GM12892 (cell line): ENCODE data around the gene PARD3.
"Not testable (repeated sequence)": the region's sequence is repeated elsewhere in the genome, so short reads cannot be mapped to it uniquely, and the experiment has no call there.

ENCODE experiments used
- DNase-seq: peaks from one replicate; pipeline ENCODE4 v3.0.0; 2011; ENCODE audit not compliant: insufficient read length
- FAIRE-seq: peaks from 2 replicates; lab custom pipeline; 2011; peaks lifted over from hg19 to GRCh38; lab: Jason Lieb, UNC
- POLR2A ChIP-seq: IDR thresholded peaks from 2 replicates; pipeline ENCODE4 v1.6.1; 2011; ENCODE audit warnings: low read depth, low read length, control low read depth
- POLR2AphosphoS5 ChIP-seq: IDR thresholded peaks from 2 replicates; pipeline ENCODE4 v1.6.1; 2011; ENCODE audit warnings: low read depth, low read length, control low read depth
- TAF1 ChIP-seq: IDR thresholded peaks from 2 replicates; pipeline ENCODE4 v1.6.1; 2011; ENCODE audit warnings: low read depth, mild to moderate bottlenecking, control low read depth, low read length, borderline replicate concordance

The PARD3 gene

DNA sequence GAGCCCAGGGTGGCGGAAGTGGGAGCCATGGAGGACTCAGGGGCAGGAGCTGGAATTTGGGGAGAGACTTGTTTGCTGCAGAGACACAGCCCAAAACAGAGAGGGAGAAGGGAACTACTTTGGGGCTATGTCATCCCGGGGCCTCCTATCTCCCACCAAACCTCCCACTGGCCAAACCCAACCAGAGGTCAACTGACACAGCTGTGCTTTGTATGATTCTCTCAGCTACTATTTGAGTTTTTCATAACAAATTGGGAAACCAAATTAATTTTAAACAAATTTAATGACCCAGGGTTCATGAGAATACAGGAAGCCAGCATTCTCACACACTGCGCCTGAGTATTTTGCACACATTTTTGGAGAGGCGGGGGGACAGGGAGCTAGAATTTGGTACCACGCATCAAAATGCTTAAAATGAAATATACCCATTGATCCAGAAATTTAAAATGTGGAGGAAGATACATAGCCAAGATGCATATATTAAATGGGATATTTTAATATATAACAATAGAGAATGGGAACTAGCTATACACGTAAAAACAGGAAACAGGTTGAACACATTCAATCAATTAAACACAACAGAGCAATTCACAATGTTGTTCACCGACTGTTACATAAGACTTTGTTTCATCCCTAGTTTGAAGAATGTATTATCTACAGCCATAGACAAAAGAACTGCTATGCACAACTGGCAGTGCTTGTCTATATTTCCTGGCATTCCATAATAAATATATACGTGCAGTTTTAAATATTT, 105.3 kb downstream of the PARD3 start:
- no peak for FAIRE-seq

GRCh38 chr10:34707656-34708055, 107.4 kb downstream of the PARD3 start:
- no peak for FAIRE-seq
- no peak for DNase-seq

More for the DNA sequence above, 105.3 kb downstream of the PARD3 start:
- no peak for TF ChIP-seq POLR2AphosphoS5
- no peak for TF ChIP-seq POLR2A
- no peak for TF ChIP-seq TAF1
- DNase-seq: no peak

DNA sequence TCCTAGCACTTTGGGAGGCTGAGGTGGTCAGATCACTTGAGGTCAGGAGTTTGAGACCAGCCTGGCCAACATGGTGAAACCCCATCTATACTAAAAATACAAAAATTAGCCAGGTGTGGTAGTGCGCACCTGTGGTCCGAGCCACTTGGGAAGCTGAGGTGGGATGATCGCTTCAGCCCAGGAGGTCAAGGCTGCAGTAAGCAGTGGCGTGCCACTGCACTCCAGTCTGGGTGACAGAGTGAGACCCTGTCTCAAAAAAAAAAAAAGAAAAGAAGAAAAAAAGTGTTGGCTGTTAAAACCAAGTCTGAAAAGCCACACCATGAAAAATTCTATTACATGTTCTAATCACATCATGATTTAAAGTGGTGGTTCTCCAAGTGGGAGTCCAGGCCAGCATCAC, 108.1 kb downstream of the PARD3 start:
- DNase-seq, FAIRE-seq: not testable (repeated sequence)

More at GRCh38 chr10:34707656-34708055, 107.4 kb downstream of the PARD3 start:
- TF ChIP-seq POLR2AphosphoS5 (no peak), POLR2A (no peak), TAF1 (no peak)

- FAIRE-seq (no peak), DNase-seq (no peak)
- TF ChIP-seq POLR2A (no peak), TAF1 (no peak), POLR2AphosphoS5 (no peak)
Observed at GRCh38 chr10:34706147-34706546, 108.9 kb downstream of the PARD3 start.

DNA sequence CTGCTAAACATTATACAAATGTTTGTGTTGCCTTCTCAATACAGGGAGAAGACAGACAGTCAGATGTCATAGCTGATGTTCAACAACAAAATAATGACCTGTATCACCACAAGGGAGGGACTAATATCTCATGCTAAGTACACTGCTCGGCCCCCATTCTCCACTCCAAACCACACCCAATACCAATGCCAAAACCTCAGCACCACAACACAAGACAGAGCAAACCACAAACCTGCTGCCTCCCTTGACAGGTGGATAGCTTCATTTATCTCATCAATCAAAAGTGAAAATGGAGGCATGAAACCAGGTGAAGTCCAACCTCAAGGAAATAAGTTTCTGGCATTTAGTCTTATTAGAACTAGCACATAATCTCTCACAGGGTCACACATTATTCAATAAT, 109.5 kb downstream of the PARD3 start:
- TF ChIP-seq TAF1 (no peak), POLR2A (no peak), POLR2AphosphoS5 (no peak)
- FAIRE-seq (no peak), DNase-seq (no peak)

DNA sequence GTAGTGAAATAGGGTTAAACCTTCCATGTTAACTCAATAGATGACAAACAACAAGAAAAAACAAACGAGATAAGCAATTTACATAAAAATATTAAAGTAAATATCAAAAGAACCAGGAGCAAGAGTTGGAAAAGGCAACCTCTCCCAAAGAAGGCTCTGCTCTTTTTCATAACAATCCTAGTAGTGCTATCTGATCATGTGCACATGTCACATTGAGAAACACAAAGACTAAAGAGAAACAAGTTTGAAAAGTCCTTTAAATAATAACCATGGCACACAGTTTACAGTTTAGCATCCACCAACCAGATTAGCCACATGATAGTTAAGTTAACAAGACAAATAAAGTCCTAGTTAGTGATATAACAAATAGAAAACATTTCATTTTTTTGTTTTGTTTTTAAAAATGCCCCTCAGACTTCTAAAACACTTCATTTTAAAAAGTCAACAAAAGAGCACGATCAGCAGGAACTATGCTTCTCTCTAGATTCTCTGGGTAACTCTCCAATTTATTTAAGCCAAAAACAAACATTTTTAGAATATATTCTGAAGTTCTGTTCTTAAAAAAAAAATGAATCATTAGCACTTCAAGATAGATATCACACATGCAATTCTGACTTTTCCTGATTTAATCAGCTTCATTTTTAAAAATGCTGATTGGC, 110.4 kb downstream of the PARD3 start:
- no peak for FAIRE-seq
- DNase-seq: no peak
- no peak for TF ChIP-seq POLR2A
- no peak for TF ChIP-seq POLR2AphosphoS5
- TF ChIP-seq TAF1: no peak

- TF ChIP-seq POLR2A (no peak), POLR2AphosphoS5 (no peak), TAF1 (no peak)
- DNase-seq (no peak), FAIRE-seq (no peak)
Observed at GRCh38 chr10:34702982-34703381, 112.1 kb downstream of the PARD3 start.

DNA sequence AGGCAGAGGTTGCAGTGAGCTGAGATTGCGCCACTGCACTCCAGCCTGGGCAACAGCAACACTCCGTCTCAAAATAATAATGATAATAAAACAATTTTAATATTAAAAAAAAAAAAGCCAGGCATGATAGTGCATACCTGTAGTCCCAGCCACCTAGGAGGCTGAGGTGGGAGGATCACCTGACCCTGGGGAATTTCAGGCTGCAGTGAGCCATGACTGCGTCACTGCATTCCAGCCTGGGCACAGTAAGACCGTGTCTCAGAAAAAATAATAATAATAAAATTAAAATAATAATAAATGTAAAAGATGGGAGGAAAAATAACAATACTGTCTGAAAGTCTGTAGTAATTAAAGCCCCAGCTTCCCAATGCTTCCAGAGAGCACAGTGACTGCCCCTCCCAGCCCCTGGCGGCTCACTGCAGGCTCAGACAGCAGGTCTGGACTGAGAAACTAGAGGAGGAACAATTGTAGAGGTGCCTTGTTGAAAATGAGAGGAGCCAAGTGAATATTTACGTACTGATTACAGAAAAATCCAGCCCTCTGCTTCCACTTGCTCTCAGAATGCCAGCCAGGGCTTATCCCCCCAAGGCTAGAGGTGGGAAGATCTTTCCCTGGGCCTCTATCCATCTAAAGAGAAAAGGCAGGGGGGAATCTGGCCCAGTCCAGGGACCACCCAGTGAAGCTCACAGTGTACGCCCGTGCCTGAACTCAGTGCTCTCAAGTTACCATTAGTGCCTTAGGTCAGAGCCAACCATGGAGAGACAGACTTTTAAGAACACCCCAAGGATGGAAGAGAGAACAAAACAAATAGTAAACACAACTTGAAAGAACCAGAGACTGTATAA, 112.8 kb downstream of the PARD3 start:
- TF ChIP-seq TAF1 (no peak), POLR2A (no peak), POLR2AphosphoS5 (no peak)
- DNase-seq (no peak), FAIRE-seq (no peak)

- DNase-seq: no peak
- no peak for FAIRE-seq
- no peak for TF ChIP-seq POLR2AphosphoS5
- no peak for TF ChIP-seq TAF1
- no peak for TF ChIP-seq POLR2A
Observed at GRCh38 chr10:34701194-34701593, 113.9 kb downstream of the PARD3 start.

GRCh38 chr10:34700752-34701151, 114.3 kb downstream of the PARD3 start:
- DNase-seq, FAIRE-seq: not testable (repeated sequence)

- no peak for FAIRE-seq
- TF ChIP-seq POLR2AphosphoS5 (no peak), POLR2A (no peak), TAF1 (no peak)
Observed at GRCh38 chr10:34699904-34700517, 115.1 kb downstream of the PARD3 start.

More at GRCh38 chr10:34699904-34700517, 115.1 kb downstream of the PARD3 start:
- no peak for DNase-seq
